Stimulated activated naive CD8-positive, alpha-beta T cell treated with anti-CD3 and anti-CD28 coated beads, Interleukin-15, Interleukin-2, amounts not matched to agents 100 U/mL and 50 U/mL, for 24 hours (primary cell): ENCODE results near the gene CLCNKA.

ENCODE experiments used
- ATAC-seq: fragments of 150-1000 bp; cut with Tn5 transposase; one replicate; pipeline ENCODE4 v1.10.0; 2021
- DNase-seq: peaks from one replicate; pipeline ENCODE4 v3.0.0; 2021

Gene CLCNKA

GRCh38 chr1:16063226-16063829 lies 41.5 kb downstream of the CLCNKA start:
- ATAC-seq (no peak), DNase-seq (no peak)

DNA sequence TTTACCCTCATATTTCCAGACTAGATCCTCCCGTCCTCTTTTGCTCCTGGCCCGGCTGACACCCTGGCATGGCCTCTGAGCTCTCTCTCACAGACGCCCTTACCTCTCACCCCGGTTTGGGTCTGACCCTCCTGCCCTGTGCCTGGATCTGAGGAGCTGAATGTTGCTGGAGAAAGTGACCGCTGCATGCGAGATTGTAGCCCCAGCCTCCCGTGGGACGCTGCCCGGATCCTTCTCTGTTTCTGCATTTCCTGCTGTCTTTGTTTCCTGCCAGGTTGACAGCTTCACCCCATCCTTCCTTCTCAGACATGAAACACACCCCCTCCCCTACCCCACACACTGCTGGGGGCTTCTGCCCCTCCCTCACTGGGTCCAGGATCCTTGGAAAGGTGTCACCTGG lies 42.1 kb downstream of the CLCNKA start:
- DNase-seq (no peak), ATAC-seq (no peak)

- ATAC-seq (no peak), DNase-seq (no peak)
These were observed 42.9 kb downstream of the CLCNKA start for GRCh38 chr1:16064536-16065268.

DNA sequence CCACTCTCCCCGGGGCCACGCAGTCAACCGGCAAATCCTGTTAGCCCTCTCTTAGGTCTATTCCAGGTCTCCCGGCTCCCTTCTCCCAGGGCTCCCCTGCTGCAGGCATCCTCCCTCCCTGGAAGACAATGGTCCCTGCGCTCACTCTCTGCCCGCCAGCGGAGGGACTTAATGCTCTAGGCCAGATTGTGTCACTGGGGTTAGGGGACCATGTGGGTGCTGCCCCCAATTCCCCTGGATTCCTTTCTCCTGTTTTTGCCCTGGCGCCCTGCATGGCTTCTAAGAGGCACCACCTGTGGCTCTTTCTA lies 43.4 kb downstream of the CLCNKA start:
- DNase-seq: no peak

GRCh38 chr1:16066245-16066644 lies 44.4 kb downstream of the CLCNKA start:
- DNase-seq: no peak
- no peak for ATAC-seq

More for the DNA sequence above, 43.4 kb downstream of the CLCNKA start:
- ATAC-seq: no peak

GRCh38 chr1:16067127-16067768 lies 45.4 kb downstream of the CLCNKA start:
- DNase-seq: no peak
- no peak for ATAC-seq

DNA sequence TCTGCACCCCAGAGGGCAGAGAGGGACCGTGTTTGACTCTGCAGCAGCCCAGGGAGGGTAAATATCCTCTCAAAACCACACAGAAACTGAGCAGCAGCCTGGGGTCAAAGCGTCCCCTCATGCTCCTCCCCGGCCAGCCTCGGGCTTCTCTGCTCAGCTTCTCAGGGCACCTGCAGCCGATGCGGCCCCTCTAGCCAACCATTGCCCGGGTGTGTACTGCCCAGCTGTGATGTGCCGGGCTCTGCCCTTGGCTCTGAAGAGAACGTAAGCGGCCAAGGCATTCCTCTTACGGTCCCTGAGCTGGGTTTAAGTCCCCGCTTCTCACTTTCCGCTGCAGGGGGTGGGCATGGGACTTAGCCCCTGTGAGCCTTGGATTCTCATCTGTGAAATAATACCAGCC lies 46.1 kb downstream of the CLCNKA start:
- DNase-seq (no peak), ATAC-seq (no peak)

- ATAC-seq: no peak
- DNase-seq: no peak
These were observed 46.8 kb downstream of the CLCNKA start for GRCh38 chr1:16068356-16069270.

GRCh38 chr1:16070640-16071355 lies 49.0 kb downstream of the CLCNKA start:
- ATAC-seq (no peak), DNase-seq (no peak)

GRCh38 chr1:16071614-16072013 lies 49.8 kb downstream of the CLCNKA start:
- ATAC-seq (no peak), DNase-seq (no peak)

GRCh38 chr1:16072095-16072494 lies 50.3 kb downstream of the CLCNKA start:
- ATAC-seq (no peak), DNase-seq (no peak)

DNA sequence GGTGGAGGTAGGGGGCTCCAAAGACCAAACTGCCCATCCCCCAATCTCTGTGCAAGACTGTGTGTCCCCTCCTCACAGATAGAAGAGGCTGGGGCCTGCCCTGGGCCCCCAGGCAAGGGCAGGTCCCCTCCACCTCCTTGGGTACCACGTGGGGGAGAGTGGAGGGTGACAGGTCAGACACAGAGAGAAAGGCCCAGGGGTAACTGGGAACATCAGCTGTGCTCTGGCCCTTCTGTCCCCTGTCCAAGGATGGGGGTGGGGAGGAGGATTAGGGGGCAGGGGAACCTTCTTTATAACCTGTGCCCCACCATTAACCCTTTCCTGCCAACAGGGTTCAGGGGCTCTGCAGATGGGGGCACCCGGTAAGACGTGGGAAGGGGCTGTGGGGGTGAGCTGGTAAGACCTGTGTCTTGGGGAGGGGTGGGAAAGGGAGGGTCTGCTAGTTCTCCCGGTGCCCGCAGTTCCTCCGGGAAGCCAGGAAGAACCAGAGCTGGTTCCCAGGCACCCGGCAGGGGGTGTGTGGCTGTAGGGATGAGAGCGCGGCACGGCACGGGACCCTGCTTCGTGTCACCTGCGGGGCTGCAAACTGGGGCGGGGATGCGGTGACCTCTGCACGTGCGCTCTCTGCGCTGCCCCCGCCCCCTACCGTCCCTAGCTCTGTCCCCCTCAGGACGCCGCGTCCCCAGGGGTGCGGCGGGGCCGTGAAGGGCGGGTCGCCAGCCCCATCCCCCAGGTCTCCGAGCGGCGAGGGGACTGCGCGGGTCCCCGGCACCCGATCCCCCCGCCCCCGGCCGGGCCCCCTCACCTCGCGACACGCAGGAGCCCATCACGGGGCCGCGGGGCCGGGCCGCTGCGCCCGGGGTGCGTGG lies 51.0 kb downstream of the CLCNKA start:
- DNase-seq: no peak
- peak; percentile 22 for ATAC-seq

DNA sequence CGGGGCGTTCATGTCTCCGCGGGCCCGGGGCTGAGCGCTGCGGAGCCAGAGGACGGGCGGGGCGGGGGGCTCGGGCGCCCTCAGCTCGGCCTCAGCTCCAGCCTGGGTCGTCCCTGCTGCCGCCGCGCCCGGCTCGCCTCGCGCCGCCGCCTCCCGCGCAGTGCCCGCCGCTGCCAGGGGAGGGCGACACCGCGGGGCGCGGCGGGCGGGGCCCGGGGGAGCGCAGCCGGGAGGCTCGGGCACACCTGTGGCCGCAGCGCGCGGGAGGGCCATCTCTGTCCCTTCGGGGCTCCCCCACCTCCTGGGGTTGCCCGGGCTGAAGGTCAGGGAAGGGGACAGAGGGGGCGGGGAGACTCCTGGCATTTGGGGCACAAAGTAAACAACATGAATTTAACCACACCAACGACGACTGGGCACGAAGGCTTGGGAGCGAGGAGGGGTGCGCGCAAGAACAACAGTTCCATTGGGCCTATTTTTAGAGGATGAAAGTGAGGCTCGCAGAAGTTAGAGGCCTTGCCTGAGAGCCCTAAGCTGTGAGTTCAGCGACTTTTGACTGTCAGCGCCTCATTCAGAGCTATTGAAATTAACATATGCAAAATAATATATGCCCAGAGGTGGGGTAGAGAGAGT lies 51.8 kb downstream of the CLCNKA start, which contains the start of gene FAM131C:
TSS of gene FAM131C (minus strand) at position 162 of the 630 bp plus-strand sequence. CDS start 209 bp downstream, outside the sequence.
- DNase-seq: peak; percentile 65
- ATAC-seq: peak; percentile 68

DNA sequence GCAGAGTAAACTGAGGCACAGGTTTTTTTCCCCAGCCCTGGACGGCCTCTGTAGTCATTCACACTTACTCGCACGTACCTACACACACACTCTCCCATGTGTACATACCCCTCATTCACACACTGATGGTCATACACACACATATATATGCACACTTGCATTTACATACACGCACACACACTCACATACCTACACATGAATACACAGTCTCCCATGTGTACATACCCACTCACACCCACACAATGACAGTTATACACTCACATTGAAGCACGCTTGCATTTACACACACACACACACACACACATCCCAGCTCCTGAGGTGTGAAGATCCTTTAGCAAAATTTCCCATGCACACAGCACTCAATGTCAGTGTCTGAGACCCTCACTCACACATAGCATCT lies 52.4 kb downstream of the CLCNKA start:
- DNase-seq (no peak), ATAC-seq (no peak)

GRCh38 chr1:16075337-16076030 lies 53.6 kb downstream of the CLCNKA start:
- ATAC-seq: no peak
- DNase-seq: no peak

GRCh38 chr1:16076031-16076864 lies 54.4 kb downstream of the CLCNKA start:
- no peak for ATAC-seq
- DNase-seq: no peak

DNA sequence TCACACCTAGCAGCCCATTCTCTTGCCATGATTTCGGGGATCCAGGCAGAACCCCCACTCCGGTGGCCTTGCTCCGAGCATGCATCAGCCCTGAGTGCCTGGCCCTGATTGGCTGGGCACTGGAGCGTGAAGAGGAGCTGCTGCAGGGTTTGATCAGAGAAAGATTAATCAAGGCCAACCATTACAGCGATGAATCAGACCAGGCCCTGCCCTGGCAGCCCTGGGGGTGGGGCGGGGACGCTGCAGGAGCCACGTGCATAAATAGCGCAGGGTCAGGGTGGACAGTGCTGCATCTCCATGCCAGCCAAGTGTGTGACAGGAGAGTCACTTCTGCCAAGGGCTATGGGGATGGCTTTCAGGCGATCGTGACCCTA lies 55.0 kb downstream of the CLCNKA start:
- no peak for DNase-seq
- ATAC-seq: no peak

GRCh38 chr1:16077406-16078245 lies 55.8 kb downstream of the CLCNKA start:
- no peak for ATAC-seq
- no peak for DNase-seq
